AG04450 (cell line): ENCODE data around the gene EVA1A. TPM values are rescaled to one million over a fixed set of nuclear protein-coding genes. Genes with fewer than 3 reads are reported as not detected.

Experiments
- CTCF ChIA-PET: fragments of 300-600, 350-600 bp; formaldehyde crosslinking; extraction: SDS; loops from one replicate; lab custom pipeline; 2022; ENCODE audit warnings: antibody characterized with exemption, inconsistent platforms; lab: Charles Lee
- POLR2A ChIA-PET: fragments of 350-600 bp; formaldehyde crosslinking; extraction: SDS; loops from one replicate; lab custom pipeline; 2021; ENCODE audit warnings: antibody characterized with exemption, inconsistent platforms; lab: Yijun Ruan, JAX
- DNase-seq: peaks from one replicate; pipeline ENCODE4 v3.0.0-alpha.2; 2011; ENCODE audit warnings: low read depth, low spot score
- H3K27ac ChIP-seq: one replicate; pipeline ENCODE4 v1.5.1; 2012; ENCODE audit warnings: low read depth, low read length, control low read depth
- H3K27me3 ChIP-seq: one replicate; pipeline ENCODE4 v1.6.0; 2012; ENCODE audit warnings: low read length; ENCODE audit not compliant: control insufficient read depth, insufficient read depth
- H3K4me3 ChIP-seq: 2 replicates; pipeline ENCODE4 v1.5.1; 2011; ENCODE audit warnings: mild to moderate bottlenecking, low read depth, low read length, control low read depth
- H3K9me3 ChIP-seq: 2 replicates; pipeline ENCODE4 v1.5.1; 2012; ENCODE audit warnings: low read length; ENCODE audit not compliant: control insufficient read depth, insufficient read depth
- CTCF ChIP-seq: IDR thresholded peaks from 2 replicates; pipeline ENCODE4 v1.5.1; 2011; ENCODE audit warnings: low read depth, low read length, control low read depth, inconsistent platforms
- polyA plus RNA-seq: library from polyadenylated mRNA; depleted of rRNA; stranded (reverse); fragments of >200 nt; gene quantifications from 2 replicates; pipeline ENCODE4 v1.2.3, GENCODE V29; 2011

The EVA1A gene
- polyA plus RNA-seq, 1 experiment = 22.8 TPM

GRCh38 chr2:75565472-75566462 lies 5.0 kb upstream of the EVA1A start:
- POLR2A ChIA-PET = no interaction called here
- Histone ChIP-seq H3K4me3 (no peak overlapping the region), H3K27ac (no peak overlapping the region), H3K9me3 (no peaks in the 10 kb centered on the region), H3K27me3 (no peaks in the 10 kb centered on the region)
- CTCF ChIA-PET = interaction anchor here (1.3 to 7.5 kb wide), 4 partner anchors 40 to 100 kb away, joined by 3 to 53 read pairs (median 10); no protein-coding TSS in a partner anchor
- DNase-seq = no peak
- no peak for TF ChIP-seq CTCF

- no peak overlapping the region for H3K4me3 ChIP-seq
- no peak overlapping the region for H3K27ac ChIP-seq
- no peak for DNase-seq
- ChIA-PET CTCF (interaction anchor here (1.3 to 7.5 kb wide), 3 partner anchors 41 to 99 kb away, joined by 3 to 53 read pairs (median 12); no protein-coding TSS in a partner anchor), POLR2A (no interaction called here)
- no peaks in the 10 kb centered on the region for H3K27me3 ChIP-seq
- no peaks in the 10 kb centered on the region; the same call in 1 of the 2 replicates for H3K9me3 ChIP-seq
- no peak for TF ChIP-seq CTCF
Measured at GRCh38 chr2:75564713-75565359, 4.1 kb upstream of the EVA1A start.

GRCh38 chr2:75564026-75564688 lies 3.4 kb upstream of the EVA1A start:
- no peaks in the 10 kb centered on the region for H3K27me3 ChIP-seq
- ChIA-PET CTCF (interaction anchor here (1.3 to 7.5 kb wide), 3 partner anchors 42 to 98 kb away, joined by 3 to 53 read pairs (median 12); no protein-coding TSS in a partner anchor), POLR2A (no interaction called here)
- H3K9me3 ChIP-seq = no peaks in the 10 kb centered on the region; the same call in 1 of the 2 replicates
- DNase-seq = no peak
- H3K27ac ChIP-seq = no peak overlapping the region
- H3K4me3 ChIP-seq = no peak overlapping the region
- TF ChIP-seq CTCF = no peak

GRCh38 chr2:75563591-75563990 lies 2.9 kb upstream of the EVA1A start:
- no peak for TF ChIP-seq CTCF
- DNase-seq = no peak
- ChIA-PET CTCF (interaction anchor here (0.9 to 7.5 kb wide), 3 partner anchors 39 to 97 kb away, joined by 3 to 53 read pairs (median 12); no protein-coding TSS in a partner anchor), POLR2A (no interaction called here)
- Histone ChIP-seq H3K27ac (no peak overlapping the region), H3K9me3 (no peaks in the 10 kb centered on the region; the same call in 1 of the 2 replicates), H3K4me3 (no peak overlapping the region), H3K27me3 (no peaks in the 10 kb centered on the region)
